Caco-2 (cell line): ENCODE results near the gene DPF3. TPM values are rescaled to one million over a fixed set of nuclear protein-coding genes. Genes with fewer than 3 reads are reported as not detected.

Experiments used
- BruUV-seq: library from RNA; stranded (reverse); fragments of 400-500 nt; replicated peaks from 2 replicates; lab custom pipeline; 2021; lab: Mats Ljungman, UMichigan
- CTCF ChIA-PET: fragments of 300-600 bp; sonication (Branson Sonifier 250); formaldehyde crosslinking; loops from one replicate; lab custom pipeline; 2022; ENCODE audit warnings: antibody characterized with exemption; lab: Charles Lee
- POLR2A ChIA-PET: fragments of 300-600 bp; sonication (Branson Sonifier 250); formaldehyde crosslinking; loops from one replicate; lab custom pipeline; 2022; ENCODE audit warnings: antibody characterized with exemption; lab: Charles Lee
- DNase-seq, 2 experiments: peaks; one replicate each; pipeline versions ENCODE4 v3.0.0 to v3.0.0-alpha.2; 2020 to 2022
- H3K27me3 ChIP-seq: replicated peaks from 2 replicates; pipeline ENCODE4 v1.6.0; 2011; ENCODE audit warnings: low read length; ENCODE audit not compliant: control insufficient read depth, insufficient read depth
- H3K36me3 ChIP-seq: 2 replicates; pipeline ENCODE4 v1.5.1; 2011; ENCODE audit warnings: low read length; ENCODE audit not compliant: control insufficient read depth, insufficient read depth
- H3K4me1 ChIP-seq: fragments of 250-450 bp; sonication (Bioruptor Pico); 2 replicates; pipeline ENCODE4 v1.5.1; 2020; ENCODE audit warnings: mild to moderate bottlenecking
- H3K4me3 ChIP-seq: 2 replicates; pipeline ENCODE4 v1.5.1; 2011; ENCODE audit warnings: low read depth, mild to moderate bottlenecking, control low read depth, low read length
- H3K9me3 ChIP-seq: fragments of 250-450 bp; sonication (Bioruptor Pico); 2 replicates; pipeline ENCODE4 v1.5.1; 2020; ENCODE audit warnings: mild to moderate bottlenecking, moderate library complexity
- H3K27ac Mint-ChIP-seq: one replicate; pipeline ENCODE4 v1.8.0; 2022; ENCODE audit warnings: mixed read lengths; ENCODE audit not compliant: unreplicated experiment
- H3K27me3 Mint-ChIP-seq: one replicate; pipeline ENCODE4 v1.8.0; 2022; ENCODE audit warnings: mixed read lengths; ENCODE audit not compliant: insufficient read depth, unreplicated experiment
- H3K36me3 Mint-ChIP-seq: one replicate; pipeline ENCODE4 v1.8.0; 2022; ENCODE audit warnings: mild to moderate bottlenecking, mixed read lengths; ENCODE audit not compliant: insufficient read depth, unreplicated experiment
- H3K4me1 Mint-ChIP-seq: one replicate; pipeline ENCODE4 v1.8.0; 2022; ENCODE audit warnings: low read depth, mixed read lengths; ENCODE audit not compliant: unreplicated experiment
- H3K4me3 Mint-ChIP-seq: one replicate; pipeline ENCODE4 v1.8.0; 2022; ENCODE audit warnings: mild to moderate bottlenecking, moderate library complexity, mixed read lengths; ENCODE audit not compliant: unreplicated experiment
- H3K9me3 Mint-ChIP-seq: one replicate; pipeline ENCODE4 v1.8.0; 2022; ENCODE audit warnings: mixed read lengths; ENCODE audit not compliant: unreplicated experiment
- intact Hi-C: fragments of 100-400 bp; cut with micrococcal nuclease; formaldehyde crosslinking; loops from one replicate; pipeline ENCODE4 v1.10.0; 2022; ENCODE audit not compliant: unreplicated experiment
- total RNA-seq: library from RNA; stranded (reverse); gene quantifications from 2 replicates; pipeline ENCODE4 v1.2.3, GENCODE V29; 2022
- TF ChIP-seq, protein P1 (sequence below), 2 experiments: fragments of 200-600 bp in 1 of 2; IDR thresholded peaks; 1 replicate in 1 of 2; 2 replicates in 1 of 2; pipeline versions ENCODE4 v1.5.1 to v1.8.0; 2011 to 2022; ENCODE audit warnings: antibody characterized with exemption in 1 of 2, control low read depth in 1 of 2, inconsistent platforms in 1 of 2, low read depth in 1 of 2, low read length in 1 of 2, mild to moderate bottlenecking in 1 of 2, moderate library complexity in 1 of 2; ENCODE audit not compliant: insufficient read depth in 1 of 2, severe bottlenecking in 1 of 2, unreplicated experiment in 1 of 2

DPF3 gene
- total RNA-seq, 1 experiment from 2014 or later: not detected

DNA sequence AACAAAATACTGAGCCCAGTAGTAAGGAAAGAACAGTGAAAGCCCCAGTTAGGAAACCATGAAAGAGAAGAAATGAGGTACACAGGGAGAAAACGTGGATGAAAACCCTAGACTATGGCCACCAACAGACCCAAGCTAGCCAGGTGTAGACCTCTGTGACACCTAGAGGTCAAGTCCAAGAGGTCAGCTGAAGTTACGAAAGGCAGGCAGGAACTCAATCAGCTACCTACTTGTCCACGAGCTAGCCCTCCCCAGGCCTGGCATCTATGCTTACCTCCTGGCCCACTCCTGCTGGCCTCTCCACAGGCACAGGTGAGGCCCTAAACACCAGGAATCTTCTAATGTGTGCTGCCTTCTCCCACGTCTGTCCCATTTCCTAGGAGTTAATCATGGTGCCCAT lies 48.7 kb downstream of the DPF3 start:
- Mint-ChIP-seq H3K4me1 (peaks cover under 1% of the 10 kb centered on the region), H3K9me3 (no peaks in the 10 kb centered on the region), H3K27me3 (peaks cover 8% of the 10 kb centered on the region), H3K36me3 (no peaks in the 10 kb centered on the region), H3K4me3 (no peak overlapping the region), H3K27ac (no peak overlapping the region)
- ChIA-PET CTCF (no interaction called here), POLR2A (no interaction called here)
- Histone ChIP-seq H3K27me3 (no peaks in the 10 kb centered on the region), H3K4me3 (no peak overlapping the region), H3K9me3 (no peaks in the 10 kb centered on the region), H3K4me1 (no peaks in the 10 kb centered on the region), H3K36me3 (no peaks in the 10 kb centered on the region)
- intact Hi-C loops: no loop called here
- TF ChIP-seq, protein P1, sequence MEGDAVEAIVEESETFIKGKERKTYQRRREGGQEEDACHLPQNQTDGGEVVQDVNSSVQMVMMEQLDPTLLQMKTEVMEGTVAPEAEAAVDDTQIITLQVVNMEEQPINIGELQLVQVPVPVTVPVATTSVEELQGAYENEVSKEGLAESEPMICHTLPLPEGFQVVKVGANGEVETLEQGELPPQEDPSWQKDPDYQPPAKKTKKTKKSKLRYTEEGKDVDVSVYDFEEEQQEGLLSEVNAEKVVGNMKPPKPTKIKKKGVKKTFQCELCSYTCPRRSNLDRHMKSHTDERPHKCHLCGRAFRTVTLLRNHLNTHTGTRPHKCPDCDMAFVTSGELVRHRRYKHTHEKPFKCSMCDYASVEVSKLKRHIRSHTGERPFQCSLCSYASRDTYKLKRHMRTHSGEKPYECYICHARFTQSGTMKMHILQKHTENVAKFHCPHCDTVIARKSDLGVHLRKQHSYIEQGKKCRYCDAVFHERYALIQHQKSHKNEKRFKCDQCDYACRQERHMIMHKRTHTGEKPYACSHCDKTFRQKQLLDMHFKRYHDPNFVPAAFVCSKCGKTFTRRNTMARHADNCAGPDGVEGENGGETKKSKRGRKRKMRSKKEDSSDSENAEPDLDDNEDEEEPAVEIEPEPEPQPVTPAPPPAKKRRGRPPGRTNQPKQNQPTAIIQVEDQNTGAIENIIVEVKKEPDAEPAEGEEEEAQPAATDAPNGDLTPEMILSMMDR (IDR thresholded peaks at IDR 0.05; ENCODE audit: insufficient read depth in 1 of 2, low read depth in 1 of 2, low read length in 1 of 2, severe bottlenecking in 1 of 2, unreplicated experiment in 1 of 2): no peak
- no peak for DNase-seq
- BruUV-seq: no TSS peak

DNA sequence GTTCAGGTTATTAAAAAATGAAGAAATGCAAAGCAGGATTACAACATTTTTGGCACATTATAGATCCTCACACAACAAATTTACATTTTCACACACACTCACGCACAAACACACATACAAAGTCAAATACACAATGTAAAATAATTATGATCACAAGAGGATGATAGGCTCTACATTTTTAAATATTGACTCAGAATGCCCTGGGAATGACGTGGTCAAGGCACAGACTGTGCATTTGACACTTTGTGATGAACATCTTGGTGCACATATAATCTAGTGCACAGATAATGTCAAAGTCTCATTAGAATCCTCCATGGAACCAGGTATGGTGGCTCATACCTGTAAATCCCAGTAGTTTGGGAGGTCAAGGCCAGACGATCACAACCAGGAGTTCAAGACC lies 49.4 kb downstream of the DPF3 start:
- CTCF ChIA-PET: no interaction called here
- no peaks in the 10 kb centered on the region for H3K27me3 ChIP-seq
- no TSS peak for BruUV-seq

DNA sequence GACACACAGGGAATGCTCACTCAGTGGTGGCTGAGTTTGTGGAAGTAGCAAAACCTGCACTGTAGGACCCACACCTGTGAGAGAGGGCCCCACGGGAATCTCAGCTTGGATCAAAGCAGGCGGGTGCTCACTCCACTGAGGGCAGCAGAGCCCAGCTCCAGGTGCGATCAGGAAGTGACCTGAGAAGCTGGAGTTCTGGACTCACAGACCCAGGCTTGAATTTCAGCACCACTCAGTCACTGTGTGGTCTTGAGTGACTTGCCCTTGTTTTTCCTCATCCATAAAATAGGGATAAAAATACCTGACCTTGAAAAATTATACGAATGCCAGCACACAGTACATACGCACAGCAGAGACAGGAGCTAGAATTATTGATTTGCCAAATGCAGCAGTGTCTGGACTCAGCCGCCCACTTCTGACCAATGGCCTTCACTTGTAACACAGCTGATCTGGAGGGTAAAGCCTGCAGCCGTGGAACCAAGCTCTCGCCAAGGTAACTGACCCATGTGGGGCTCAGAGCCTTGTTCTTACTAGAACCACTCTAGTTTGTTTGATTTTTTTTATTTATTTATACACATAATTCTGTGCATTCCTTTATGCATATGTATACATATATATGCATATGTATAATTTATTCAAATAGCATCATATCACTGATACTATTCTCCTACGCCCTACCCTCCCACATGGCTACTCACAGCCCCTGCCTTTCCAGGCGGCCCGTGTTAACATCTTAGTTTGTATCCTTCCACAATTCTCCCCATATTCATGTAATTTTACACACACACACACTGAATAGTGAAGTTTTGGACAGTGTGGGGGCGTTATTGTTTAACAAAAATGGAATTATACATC lies 53.9 kb downstream of the DPF3 start:
- no peaks in the 10 kb centered on the region for H3K36me3 Mint-ChIP-seq
- no peaks in the 10 kb centered on the region for H3K9me3 Mint-ChIP-seq
- ChIA-PET POLR2A (no interaction called here), CTCF (interaction anchor here (0.6 kb wide), 1 partner anchor 576 kb away, joined by 3 read pairs; no protein-coding TSS in a partner anchor)
- Histone ChIP-seq H3K4me1 (no peaks in the 10 kb centered on the region), H3K4me3 (no peak overlapping the region), H3K27me3 (no peaks in the 10 kb centered on the region), H3K9me3 (no peaks in the 10 kb centered on the region), H3K36me3 (no peaks in the 10 kb centered on the region)
- BruUV-seq: no TSS peak
- DNase-seq: no peak
- no peaks in the 10 kb centered on the region for H3K4me1 Mint-ChIP-seq
- H3K27me3 Mint-ChIP-seq: peaks cover 14% of the 10 kb centered on the region
- no peak overlapping the region for H3K4me3 Mint-ChIP-seq
- intact Hi-C loops: no loop called here
- TF ChIP-seq, protein P1 (IDR thresholded peaks at IDR 0.05; ENCODE audit: insufficient read depth in 1 of 2, low read depth in 1 of 2, low read length in 1 of 2, severe bottlenecking in 1 of 2, unreplicated experiment in 1 of 2): no peak
- H3K27ac Mint-ChIP-seq: no peak overlapping the region

More for the DNA sequence above, 49.4 kb downstream of the DPF3 start:
- H3K4me1 Mint-ChIP-seq: no peaks in the 10 kb centered on the region
- POLR2A ChIA-PET: no interaction called here
- DNase-seq: no peak
- no peaks in the 10 kb centered on the region for H3K9me3 ChIP-seq
- no peak overlapping the region for H3K4me3 Mint-ChIP-seq
- H3K36me3 ChIP-seq: no peaks in the 10 kb centered on the region
- H3K27me3 Mint-ChIP-seq: peaks cover 8% of the 10 kb centered on the region
- H3K27ac Mint-ChIP-seq: no peak overlapping the region
- H3K9me3 Mint-ChIP-seq: no peaks in the 10 kb centered on the region
- H3K4me1 ChIP-seq: no peaks in the 10 kb centered on the region
- TF ChIP-seq, protein P1 (IDR thresholded peaks at IDR 0.05; ENCODE audit: insufficient read depth in 1 of 2, low read depth in 1 of 2, low read length in 1 of 2, severe bottlenecking in 1 of 2, unreplicated experiment in 1 of 2): no peak
- no peak overlapping the region for H3K4me3 ChIP-seq
- intact Hi-C loops: no loop called here
- H3K36me3 Mint-ChIP-seq: no peaks in the 10 kb centered on the region
